Measurements from ENCODE around the gene RAB3D.
"Not testable (repeated sequence)": the region's sequence is repeated elsewhere in the genome, so short reads cannot be mapped to it uniquely, and the experiment has no call there.

The RAB3D gene

GRCh38 chr19:11367528-11367927 is 28.1 kb upstream of the RAB3D start:
- DNase-seq (ENCODE audit: low read depth, low spot score): no peak

- DNase-seq (ENCODE audit: low read depth, low spot score): no peak
These were observed 26.2 kb upstream of the RAB3D start for GRCh38 chr19:11365557-11366117.

- no peak for DNase-seq (ENCODE audit: low read depth, low spot score)
These were observed 25.5 kb upstream of the RAB3D start for GRCh38 chr19:11364935-11365334.

- no peak for DNase-seq (ENCODE audit: low read depth, low spot score)
These were observed 24.9 kb upstream of the RAB3D start for GRCh38 chr19:11364296-11364904.

- DNase-seq (ENCODE audit: low read depth, low spot score): no peak
These were observed 24.4 kb upstream of the RAB3D start for GRCh38 chr19:11363881-11364280.

GRCh38 chr19:11361771-11362731 is 22.6 kb upstream of the RAB3D start:
- no peak for DNase-seq (ENCODE audit: low read depth, low spot score)

DNA sequence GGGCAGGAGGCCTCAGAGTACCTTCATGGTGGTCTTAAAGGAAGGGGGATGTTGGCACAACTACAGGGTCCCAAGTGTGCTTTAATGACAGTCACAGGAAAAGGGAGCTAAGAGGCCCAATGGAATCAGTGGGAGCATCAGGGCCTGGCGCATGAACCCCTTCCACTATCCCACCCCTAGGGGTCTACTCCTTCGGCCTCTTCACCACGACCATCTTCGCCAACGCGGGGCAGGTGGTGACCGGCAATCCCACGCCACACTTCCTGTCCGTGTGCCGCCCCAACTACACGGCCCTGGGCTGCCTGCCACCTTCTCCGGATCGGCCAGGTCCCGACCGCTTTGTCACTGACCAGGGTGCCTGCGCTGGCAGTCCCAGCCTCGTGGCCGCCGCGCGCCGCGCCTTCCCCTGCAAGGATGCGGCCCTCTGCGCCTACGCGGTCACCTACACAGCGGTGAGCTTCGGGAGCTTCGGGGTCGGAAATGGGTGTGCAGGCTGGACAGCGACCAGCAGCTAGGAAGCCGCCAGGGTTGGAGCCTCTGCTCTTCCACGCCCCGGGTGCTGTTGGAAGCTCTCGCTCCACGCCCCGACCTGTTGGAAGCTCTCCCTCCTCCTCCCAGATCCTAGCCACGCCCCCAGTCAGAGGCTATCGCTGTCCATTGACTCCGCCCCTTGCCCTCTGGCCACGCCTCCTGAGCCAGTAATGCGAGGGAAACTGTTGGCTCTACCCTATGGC is 21.7 kb upstream of the RAB3D start:
- DNase-seq (ENCODE audit: low read depth, low spot score): no peak

- no peak for DNase-seq (ENCODE audit: low read depth, low spot score)
These were observed 20.0 kb upstream of the RAB3D start for GRCh38 chr19:11359421-11359820.

GRCh38 chr19:11356676-11357550 is 17.5 kb upstream of the RAB3D start:
- no peak for DNase-seq (ENCODE audit: low read depth, low spot score)

GRCh38 chr19:11356074-11356397 is 16.6 kb upstream of the RAB3D start:
- DNase-seq (ENCODE audit: low read depth, low spot score): no peak

GRCh38 chr19:11355160-11356073 is 16.0 kb upstream of the RAB3D start, which contains the start of gene PLPPR2:
PLPPR2 (plus strand) TSS chr19:11355432; CDS start chr19:11357674, 2,242 bp downstream.
- peak; percentile 60 for DNase-seq (ENCODE audit: low read depth, low spot score)

DNA sequence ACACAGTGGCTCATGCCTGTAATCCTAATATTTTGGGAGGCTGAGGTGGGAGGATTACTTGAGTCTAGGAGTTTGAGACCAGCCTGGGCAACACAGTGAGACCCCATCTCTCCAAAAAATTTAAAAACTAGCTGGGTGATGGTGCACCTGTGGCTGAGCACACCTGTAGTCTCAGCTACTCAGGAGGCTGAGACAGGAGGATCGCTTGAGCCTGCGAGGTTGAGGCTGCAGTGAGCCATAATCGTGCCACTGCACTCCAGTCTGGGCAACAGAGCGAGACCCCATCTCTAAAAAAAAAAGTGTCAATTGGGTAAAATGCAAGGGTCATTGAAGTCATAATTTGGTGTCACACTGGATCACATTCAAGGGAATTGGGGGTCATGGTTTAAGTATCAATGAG is 14.6 kb upstream of the RAB3D start:
- DNase-seq (ENCODE audit: low read depth, low spot score): not testable (repeated sequence)

GRCh38 chr19:11349171-11349570 is 9.7 kb upstream of the RAB3D start:
- DNase-seq (ENCODE audit: low read depth, low spot score): no peak

DNA sequence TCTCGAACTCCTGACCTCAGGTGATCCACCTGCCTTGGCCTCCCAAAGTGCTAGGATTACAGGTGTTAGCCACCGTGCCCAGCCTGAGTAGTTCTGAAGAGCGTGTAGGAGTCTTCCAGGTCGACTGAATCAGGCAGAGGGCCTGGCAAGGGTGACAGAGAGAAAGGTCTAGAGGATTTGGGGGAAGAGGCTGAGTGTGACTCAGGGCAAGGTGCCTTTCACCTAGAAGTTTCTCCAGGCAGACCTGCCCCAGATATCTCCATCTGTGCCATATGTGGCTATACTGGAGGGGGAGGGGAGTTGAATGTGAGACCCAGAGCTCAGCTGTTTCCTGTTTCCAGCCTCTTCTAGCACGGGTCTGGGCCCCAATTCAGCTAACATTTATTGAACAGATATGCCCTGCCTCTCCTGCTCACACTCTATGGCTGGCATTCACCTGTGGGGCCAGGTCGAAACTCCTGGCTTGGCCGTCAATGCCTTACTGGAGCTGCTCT is 8.1 kb upstream of the RAB3D start:
- DNase-seq (ENCODE audit: low read depth, low spot score): no peak

DNA sequence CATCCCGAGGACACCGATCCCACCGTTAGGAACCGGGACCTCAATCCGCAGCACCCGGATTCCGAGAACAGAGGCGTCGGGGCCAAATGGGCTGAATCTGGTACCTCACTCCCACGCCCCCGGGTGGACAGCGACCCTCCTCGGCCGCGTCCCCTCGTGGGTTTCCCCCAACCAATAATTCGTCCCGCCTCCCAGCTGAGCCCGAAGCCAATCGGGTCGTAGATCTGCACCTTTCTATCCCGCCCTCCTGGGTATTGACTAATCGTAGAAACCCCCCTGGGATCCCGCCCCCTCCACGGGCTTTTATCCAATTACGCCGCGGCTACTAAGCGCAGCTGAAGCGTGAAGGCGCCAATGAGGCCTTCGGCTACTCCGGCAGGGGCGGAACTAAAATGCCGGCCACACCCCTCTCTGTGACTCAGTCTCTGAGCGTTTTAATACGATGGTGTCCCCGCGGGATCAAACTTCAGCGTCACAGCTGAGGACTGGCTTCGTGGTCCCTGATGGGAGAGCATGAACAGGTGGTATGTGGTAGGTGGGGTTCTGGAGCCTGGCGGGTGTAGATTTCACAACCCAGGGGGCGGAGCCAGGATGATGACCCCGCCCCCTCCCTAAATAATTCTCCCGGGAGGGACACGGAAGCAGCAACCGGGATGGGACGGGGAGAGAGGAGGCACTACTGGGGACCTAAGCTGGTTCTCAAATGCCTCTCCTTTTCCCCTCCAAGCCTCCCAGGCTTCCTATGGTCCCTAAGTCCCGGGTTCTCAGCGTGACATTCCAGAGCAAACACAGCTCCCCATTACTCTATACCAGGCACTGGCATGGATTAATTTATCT is 6.9 kb upstream of the RAB3D start, which contains the start of the genes CCDC159 and TMEM205:
CCDC159 (plus strand) TSS at position 416 of the 837 bp plus-strand sequence; CDS start at position 504, 88 bp downstream.
TMEM205 (minus strand) TSS at position 165 of the 837 bp plus-strand sequence. CDS start 649 bp downstream, outside the sequence.
- DNase-seq (ENCODE audit: low read depth, low spot score): peak; percentile 97

- DNase-seq (ENCODE audit: low read depth, low spot score): no peak
These were observed 5.8 kb upstream of the RAB3D start for GRCh38 chr19:11345122-11345803.

GRCh38 chr19:11342429-11342828 is 3.0 kb upstream of the RAB3D start:
- DNase-seq (ENCODE audit: low read depth, low spot score): no peak

- DNase-seq (ENCODE audit: low read depth, low spot score): not testable (repeated sequence)
These were observed 626 bp upstream of the RAB3D start for GRCh38 chr19:11340099-11340467.
